Iris pigment epithelial cell (primary cell): ENCODE measurements around the gene FADS2.
"Not testable (repeated sequence)": the region's sequence is repeated elsewhere in the genome, so short reads cannot be mapped to it uniquely, and the experiment has no call there.

ENCODE experiments used
- DNase-seq: peaks from one replicate; pipeline ENCODE4 v3.0.0-alpha.2; 2011; ENCODE audit warnings: low read depth

FADS2 gene

GRCh38 chr11:61868571-61869428 lies 40.7 kb downstream of the FADS2 start:
- no peak for DNase-seq

- DNase-seq, result no peak
These were observed 41.3 kb downstream of the FADS2 start for GRCh38 chr11:61869429-61869707.

DNA sequence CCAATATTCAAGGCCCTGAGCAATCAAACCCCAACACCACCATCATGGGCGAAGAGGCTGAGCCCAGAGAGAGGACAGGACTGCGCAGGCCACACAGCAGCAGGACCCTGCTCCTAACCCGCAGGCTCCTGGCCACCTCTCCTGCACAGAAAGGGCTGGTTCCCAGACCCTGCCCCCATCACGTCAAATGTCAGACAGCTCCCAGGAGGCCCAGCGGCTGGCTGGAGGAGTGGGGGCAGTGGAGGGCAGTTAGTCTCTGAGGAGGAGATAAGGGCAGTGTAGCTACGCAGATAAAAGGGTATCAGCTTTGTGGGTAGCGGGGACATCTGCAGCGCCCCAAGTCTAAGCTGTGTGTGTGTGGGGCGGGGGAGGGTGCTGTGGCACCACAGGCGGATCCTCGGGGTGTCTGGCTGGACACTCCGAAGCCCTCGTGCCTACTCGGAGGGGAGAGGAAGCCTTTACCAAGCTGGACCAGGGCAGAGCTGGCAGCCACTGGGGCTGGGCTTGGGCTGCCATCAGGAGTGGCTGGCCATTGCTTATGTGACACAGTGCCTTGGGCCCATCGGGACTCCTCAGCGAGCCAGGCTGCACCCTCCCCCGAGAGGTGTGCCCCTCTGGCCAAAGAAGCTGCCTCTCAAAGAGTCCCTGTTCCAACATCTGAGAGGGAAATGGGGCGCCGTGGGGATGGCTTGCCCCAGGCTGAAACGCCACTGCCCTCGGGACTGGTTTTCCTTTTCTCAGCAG lies 41.8 kb downstream of the FADS2 start:
- no peak for DNase-seq

DNA sequence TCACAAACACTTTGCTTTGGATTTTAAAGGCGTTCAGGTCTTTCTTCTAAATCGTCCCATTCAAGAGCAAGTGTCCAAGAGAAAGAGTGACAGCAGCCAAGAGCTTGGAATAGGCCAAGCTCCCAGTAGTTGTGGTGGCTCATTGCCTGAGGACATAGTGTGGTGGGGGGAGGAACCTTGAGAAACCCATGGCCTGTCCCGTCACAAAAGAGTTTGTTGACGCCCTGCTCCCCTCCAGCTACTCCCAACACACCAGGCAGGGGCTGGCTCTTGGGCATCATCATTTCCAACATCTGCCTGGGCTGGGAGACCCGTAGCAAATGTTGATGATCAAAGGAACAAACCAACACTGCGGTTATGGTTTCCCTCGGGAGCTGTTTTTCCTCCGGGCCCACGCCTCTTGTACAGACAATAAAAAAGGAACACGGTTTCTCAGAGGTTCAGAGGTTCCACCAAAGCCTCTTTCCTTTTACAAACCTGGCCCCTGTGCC lies 42.5 kb downstream of the FADS2 start:
- no peak for DNase-seq

- DNase-seq, result peak; percentile 76
These were observed 43.1 kb downstream of the FADS2 start for GRCh38 chr11:61871158-61871597.

- no peak for DNase-seq
These were observed 45.0 kb downstream of the FADS2 start for GRCh38 chr11:61872935-61873565.

- no peak for DNase-seq
These were observed 45.7 kb downstream of the FADS2 start for GRCh38 chr11:61873588-61874376.

DNA sequence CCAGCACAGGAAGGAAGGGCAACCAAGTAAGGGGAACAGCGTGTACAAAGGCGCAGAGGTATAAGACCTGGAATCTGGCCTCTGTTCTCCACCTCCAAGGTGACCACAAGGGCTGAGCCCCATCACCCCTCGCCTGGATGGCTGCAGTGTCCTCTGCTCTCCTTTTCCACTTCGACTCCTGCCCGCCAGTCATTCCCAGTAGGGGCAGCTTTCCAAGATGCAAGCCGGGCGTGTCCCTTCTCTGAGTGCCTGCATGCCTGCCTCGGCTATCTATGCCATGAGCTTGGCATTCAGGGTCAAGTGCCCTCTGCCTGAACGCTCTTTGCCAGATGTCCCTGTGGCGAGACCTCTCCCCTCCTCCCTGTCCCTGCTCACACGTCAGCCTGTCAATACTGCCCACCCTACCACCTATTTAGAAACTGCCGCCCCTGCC lies 46.3 kb downstream of the FADS2 start:
- DNase-seq, result no peak

- no peak for DNase-seq
These were observed 46.8 kb downstream of the FADS2 start for GRCh38 chr11:61874853-61875252.

GRCh38 chr11:61875698-61876097 lies 47.6 kb downstream of the FADS2 start:
- no peak for DNase-seq

- no peak for DNase-seq
These were observed 51.1 kb downstream of the FADS2 start for GRCh38 chr11:61879152-61879551.

DNA sequence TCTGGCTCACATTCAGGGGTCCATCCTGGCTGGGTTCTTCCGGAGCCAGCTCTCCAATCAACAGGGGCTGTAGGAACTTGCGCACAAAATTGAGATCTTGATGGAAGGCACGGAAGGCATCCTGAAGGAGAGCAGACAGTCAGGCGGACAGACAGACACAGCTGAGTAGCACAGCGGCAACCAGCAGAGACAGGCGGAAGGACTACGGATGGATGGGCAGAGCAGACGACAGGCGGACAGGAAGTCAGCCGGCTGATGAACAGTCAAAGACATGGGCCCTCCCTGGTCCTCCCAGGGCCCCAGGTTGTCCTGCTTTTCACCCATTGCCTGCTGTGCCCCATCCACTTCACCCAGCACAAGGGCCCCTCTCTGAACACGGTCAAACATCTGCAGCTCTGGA lies 51.9 kb downstream of the FADS2 start:
- DNase-seq, result no peak

GRCh38 chr11:61880454-61880853 lies 52.4 kb downstream of the FADS2 start:
- DNase-seq, result no peak

GRCh38 chr11:61881397-61881796 lies 53.3 kb downstream of the FADS2 start:
- DNase-seq, result no peak

DNA sequence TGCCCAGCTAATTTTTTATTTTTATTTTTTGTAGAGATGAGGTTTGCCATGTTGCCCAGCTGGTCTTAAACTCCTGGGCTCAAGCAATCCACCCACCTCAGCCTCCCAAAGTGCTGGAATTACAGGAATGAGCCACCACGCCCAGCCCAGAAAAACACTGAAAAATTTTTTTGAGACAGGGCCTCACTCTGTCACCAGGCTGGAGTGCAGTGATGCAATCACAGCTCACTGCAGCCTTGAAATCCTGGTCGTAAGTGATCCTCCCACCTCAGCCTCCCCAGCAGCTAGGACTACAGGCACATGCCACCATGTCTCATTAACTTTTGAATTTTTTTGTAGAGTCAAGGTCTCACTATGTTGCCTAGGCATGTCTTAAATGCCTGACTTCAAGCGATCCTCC lies 54.2 kb downstream of the FADS2 start:
- not testable (repeated sequence) for DNase-seq

- DNase-seq, result no peak
These were observed 54.8 kb downstream of the FADS2 start for GRCh38 chr11:61882879-61883278.

DNA sequence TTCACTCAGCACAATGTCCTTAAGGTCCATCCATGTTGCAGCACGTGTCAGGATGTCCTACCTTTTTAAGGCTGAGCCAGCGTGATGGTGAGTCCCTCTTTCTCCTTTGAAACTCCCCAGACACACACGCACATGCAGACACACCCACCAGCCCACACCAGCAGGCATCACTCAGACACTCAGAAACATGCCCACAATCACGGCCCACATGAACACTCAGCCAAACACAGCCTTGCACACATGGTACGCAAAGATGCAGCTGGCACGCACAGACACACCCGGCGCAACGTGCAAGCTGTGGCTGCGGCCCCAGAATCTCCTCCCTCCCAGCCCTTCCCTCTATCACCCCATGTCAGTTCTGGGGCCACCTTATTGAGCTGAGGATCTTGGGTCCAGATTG lies 55.2 kb downstream of the FADS2 start:
- no peak for DNase-seq

DNA sequence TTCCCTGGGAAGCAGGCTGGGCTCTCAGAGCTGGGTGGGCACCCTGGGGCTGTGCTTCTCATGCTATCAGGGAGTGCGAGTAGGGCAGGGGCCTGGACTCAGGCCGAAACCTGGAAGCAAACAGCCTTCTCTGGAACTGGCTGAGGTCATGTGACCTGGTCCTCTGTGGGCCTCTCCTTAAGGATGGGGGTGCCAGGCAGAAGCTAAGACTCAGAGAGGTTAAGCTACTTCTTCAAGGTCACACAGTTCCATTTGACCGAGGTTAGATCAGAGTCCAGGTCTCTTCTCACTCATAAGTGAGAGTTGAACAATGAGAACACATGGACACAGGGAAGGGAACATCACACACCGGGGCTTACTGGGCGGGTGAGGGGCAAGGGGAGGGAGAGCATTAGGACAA lies 55.8 kb downstream of the FADS2 start:
- no peak for DNase-seq

- no peak for DNase-seq
These were observed 57.2 kb downstream of the FADS2 start for GRCh38 chr11:61885166-61885778.

DNA sequence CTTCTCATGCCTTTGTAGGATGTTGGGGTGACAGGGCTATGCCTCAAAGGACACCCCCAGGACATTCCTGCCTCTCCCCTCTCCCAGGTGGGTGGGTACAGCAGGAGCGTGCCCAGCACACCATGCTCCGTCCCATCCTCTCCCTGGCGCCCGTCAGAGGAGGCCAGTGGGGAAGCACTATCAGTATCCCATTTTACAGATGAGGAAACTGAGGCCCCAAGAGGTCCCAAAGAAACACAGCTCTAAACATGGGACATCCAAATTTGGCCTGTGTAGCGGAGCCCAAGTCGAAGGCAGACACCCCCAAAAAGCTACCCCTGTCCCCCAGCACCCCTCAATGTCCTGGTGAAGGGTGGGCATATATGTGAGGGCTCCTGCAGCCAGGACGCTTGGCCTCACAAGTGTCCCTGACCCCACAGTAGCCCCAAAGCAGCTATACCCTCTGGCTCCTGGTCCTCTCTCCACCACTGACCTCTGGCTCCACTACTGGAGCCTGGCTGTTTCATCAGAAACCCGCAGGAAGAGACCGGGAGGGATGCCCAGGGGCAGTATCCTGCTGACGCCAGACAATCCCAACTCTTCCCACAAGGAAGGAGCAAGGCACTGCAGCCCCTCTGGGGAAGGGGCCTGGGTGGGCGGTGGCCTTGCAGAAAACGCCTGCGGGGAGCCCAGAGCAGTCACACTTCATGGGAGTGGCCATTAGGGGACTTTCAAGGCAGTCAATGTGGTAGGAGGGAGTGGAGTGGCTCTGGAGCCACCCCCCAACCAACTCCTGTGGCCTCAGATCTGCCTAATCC lies 57.9 kb downstream of the FADS2 start:
- no peak for DNase-seq

GRCh38 chr11:61886643-61887042 lies 58.5 kb downstream of the FADS2 start:
- DNase-seq, result no peak
